ENCODE measurements around the gene FOSL1. TPM values are rescaled to one million over a fixed set of nuclear protein-coding genes. Genes with fewer than 3 reads are reported as not detected.

Gene FOSL1
- total RNA-seq, 1 experiment from 2014 or later: 20.5 TPM

DNA sequence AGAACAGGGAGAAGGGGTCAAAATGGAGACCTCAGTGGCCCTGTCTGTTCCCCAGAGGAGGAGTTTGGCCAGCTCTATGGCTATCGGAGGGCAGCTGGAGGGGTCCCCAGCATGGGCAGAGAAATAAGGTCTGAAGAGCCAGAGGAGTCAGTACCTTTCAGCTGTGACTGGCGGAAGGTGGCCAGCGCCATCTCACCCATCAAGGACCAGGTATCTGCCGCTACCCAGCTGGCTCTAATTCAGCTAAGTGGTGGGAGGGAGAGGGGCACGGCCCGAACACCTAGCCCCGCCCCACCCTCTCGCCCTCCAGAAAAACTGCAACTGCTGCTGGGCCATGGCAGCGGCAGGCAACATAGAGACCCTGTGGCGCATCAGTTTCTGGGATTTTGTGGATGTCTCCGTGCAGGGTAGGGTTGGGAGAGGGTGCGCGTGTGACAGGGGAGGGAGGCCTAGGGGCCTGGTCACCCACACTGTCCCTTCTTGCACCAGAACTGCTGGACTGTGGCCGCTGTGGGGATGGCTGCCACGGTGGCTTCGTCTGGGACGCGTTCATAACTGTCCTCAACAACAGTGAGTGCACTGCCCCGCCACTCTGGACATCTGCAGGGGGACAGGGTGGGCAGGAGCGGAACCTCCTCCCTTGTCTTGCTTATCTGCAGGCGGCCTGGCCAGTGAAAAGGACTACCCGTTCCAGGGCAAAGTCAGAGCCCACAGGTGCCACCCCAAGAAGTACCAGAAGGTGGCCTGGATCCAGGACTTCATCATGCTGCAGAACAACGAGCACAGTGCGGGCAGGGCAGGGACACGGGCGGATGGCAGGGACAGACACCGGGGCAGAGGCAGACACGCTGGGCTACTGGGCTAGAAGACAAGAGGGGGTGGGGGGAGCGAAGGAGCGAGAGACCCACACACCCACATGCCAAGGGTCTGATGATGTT, 17.8 kb downstream of the FOSL1 start (continued):
- TF ChIP-seq HMGA2 (CRISPR knock-in tag; IDR thresholded peaks at IDR 0.05): no peak
- no peak for TF ChIP-seq SOX15 (CRISPR knock-in tag; IDR thresholded peaks at IDR 0.05)
- TF ChIP-seq, protein P1, sequence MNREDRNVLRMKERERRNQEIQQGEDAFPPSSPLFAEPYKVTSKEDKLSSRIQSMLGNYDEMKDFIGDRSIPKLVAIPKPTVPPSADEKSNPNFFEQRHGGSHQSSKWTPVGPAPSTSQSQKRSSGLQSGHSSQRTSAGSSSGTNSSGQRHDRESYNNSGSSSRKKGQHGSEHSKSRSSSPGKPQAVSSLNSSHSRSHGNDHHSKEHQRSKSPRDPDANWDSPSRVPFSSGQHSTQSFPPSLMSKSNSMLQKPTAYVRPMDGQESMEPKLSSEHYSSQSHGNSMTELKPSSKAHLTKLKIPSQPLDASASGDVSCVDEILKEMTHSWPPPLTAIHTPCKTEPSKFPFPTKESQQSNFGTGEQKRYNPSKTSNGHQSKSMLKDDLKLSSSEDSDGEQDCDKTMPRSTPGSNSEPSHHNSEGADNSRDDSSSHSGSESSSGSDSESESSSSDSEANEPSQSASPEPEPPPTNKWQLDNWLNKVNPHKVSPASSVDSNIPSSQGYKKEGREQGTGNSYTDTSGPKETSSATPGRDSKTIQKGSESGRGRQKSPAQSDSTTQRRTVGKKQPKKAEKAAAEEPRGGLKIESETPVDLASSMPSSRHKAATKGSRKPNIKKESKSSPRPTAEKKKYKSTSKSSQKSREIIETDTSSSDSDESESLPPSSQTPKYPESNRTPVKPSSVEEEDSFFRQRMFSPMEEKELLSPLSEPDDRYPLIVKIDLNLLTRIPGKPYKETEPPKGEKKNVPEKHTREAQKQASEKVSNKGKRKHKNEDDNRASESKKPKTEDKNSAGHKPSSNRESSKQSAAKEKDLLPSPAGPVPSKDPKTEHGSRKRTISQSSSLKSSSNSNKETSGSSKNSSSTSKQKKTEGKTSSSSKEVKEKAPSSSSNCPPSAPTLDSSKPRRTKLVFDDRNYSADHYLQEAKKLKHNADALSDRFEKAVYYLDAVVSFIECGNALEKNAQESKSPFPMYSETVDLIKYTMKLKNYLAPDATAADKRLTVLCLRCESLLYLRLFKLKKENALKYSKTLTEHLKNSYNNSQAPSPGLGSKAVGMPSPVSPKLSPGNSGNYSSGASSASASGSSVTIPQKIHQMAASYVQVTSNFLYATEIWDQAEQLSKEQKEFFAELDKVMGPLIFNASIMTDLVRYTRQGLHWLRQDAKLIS (CRISPR knock-in tag; IDR thresholded peaks at IDR 0.05; ENCODE audit: borderline replicate concordance): no peak
- TF ChIP-seq MYBL2 (CRISPR knock-in tag; IDR thresholded peaks at IDR 0.05): no peak

DNA sequence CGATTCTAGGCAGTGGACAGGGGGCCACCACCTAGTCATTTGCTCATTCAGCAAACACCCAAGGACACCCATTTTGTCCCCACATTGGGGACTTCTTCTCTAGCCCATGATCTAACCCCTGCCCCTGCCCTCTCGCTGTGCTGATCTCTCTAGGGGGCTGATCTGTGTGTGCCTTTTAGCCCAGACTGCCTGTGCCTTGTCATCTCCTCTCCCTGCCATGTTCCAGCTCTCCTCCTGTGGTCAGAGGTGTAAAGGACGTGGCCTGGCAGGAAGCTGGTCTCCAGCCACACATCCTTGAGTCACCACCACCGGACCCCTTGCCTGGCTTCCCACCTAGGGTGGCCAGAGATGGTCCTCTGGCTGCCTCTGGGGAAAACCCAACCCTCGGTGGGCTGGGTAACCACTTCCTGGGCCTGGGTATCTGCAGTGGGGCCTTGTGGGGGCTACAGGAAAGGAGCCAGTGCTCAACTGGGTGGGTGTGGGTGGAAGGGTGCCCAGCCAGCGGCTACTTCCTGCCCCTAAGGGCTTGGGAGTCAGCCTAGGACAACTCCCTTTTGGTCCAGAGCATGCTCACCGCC, 19.3 kb downstream of the FOSL1 start:
- H3K27me3 Mint-ChIP-seq (ENCODE audit: low read depth): peaks cover 12% of the 10 kb centered on the region
- CTCF ChIA-PET: interaction anchor here (0.6 to 2.7 kb wide), 4 partner anchors 8 to 21 kb away, joined by 4 to 12 read pairs (median 6); partner anchors contain the start of genes CCDC85B, FIBP and MUS81
- no peaks in the 10 kb centered on the region for H3K9me3 Mint-ChIP-seq
- peaks cover 30% of the 10 kb centered on the region for H3K36me3 Mint-ChIP-seq
- peaks cover 2% of the 10 kb centered on the region for H3K4me1 Mint-ChIP-seq
- ATAC-seq: no peak
- DNase-seq (ENCODE audit: low spot score): no peak
- H3K27ac Mint-ChIP-seq: no peak overlapping the region
- no peak overlapping the region for H3K4me3 Mint-ChIP-seq
- POLR2A ChIA-PET: no interaction called here
- TF ChIP-seq, protein P2, sequence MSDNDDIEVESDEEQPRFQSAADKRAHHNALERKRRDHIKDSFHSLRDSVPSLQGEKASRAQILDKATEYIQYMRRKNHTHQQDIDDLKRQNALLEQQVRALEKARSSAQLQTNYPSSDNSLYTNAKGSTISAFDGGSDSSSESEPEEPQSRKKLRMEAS (CRISPR knock-in tag; IDR thresholded peaks at IDR 0.05): no peak
- TF ChIP-seq, protein P3, sequence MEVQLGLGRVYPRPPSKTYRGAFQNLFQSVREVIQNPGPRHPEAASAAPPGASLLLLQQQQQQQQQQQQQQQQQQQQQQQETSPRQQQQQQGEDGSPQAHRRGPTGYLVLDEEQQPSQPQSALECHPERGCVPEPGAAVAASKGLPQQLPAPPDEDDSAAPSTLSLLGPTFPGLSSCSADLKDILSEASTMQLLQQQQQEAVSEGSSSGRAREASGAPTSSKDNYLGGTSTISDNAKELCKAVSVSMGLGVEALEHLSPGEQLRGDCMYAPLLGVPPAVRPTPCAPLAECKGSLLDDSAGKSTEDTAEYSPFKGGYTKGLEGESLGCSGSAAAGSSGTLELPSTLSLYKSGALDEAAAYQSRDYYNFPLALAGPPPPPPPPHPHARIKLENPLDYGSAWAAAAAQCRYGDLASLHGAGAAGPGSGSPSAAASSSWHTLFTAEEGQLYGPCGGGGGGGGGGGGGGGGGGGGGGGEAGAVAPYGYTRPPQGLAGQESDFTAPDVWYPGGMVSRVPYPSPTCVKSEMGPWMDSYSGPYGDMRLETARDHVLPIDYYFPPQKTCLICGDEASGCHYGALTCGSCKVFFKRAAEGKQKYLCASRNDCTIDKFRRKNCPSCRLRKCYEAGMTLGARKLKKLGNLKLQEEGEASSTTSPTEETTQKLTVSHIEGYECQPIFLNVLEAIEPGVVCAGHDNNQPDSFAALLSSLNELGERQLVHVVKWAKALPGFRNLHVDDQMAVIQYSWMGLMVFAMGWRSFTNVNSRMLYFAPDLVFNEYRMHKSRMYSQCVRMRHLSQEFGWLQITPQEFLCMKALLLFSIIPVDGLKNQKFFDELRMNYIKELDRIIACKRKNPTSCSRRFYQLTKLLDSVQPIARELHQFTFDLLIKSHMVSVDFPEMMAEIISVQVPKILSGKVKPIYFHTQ (CRISPR knock-in tag; IDR thresholded peaks at IDR 0.05): no peak
- TF ChIP-seq ESRRA (CRISPR knock-in tag; IDR thresholded peaks at IDR 0.05; ENCODE audit: borderline replicate concordance) (no peak), ELF4 (CRISPR knock-in tag; IDR thresholded peaks at IDR 0.05; ENCODE audit: low read depth) (no peak), TEAD4 (CRISPR knock-in tag; IDR thresholded peaks at IDR 0.05) (no peak), EMX1 (CRISPR knock-in tag; IDR thresholded peaks at IDR 0.05) (no peak), ZNF416 (CRISPR knock-in tag; IDR thresholded peaks at IDR 0.05) (no peak), NR3C1 (CRISPR knock-in tag; conservative IDR thresholded peaks at IDR 0.05; ENCODE audit: low read depth) (no peak), ZNF138 (CRISPR knock-in tag; conservative IDR thresholded peaks at IDR 0.05) (no peak), MXD4 (CRISPR knock-in tag; IDR thresholded peaks at IDR 0.05; ENCODE audit: borderline replicate concordance) (no peak), RELA (CRISPR knock-in tag; IDR thresholded peaks at IDR 0.05; ENCODE audit: borderline replicate concordance) (no peak), GRHL2 (CRISPR knock-in tag; IDR thresholded peaks at IDR 0.05; ENCODE audit: insufficient replicate concordance, severe bottlenecking) (no peak), ATF1 (CRISPR knock-in tag; IDR thresholded peaks at IDR 0.05) (no peak), NR1H2 (CRISPR knock-in tag; IDR thresholded peaks at IDR 0.05) (no peak)
- TF ChIP-seq, protein P4, sequence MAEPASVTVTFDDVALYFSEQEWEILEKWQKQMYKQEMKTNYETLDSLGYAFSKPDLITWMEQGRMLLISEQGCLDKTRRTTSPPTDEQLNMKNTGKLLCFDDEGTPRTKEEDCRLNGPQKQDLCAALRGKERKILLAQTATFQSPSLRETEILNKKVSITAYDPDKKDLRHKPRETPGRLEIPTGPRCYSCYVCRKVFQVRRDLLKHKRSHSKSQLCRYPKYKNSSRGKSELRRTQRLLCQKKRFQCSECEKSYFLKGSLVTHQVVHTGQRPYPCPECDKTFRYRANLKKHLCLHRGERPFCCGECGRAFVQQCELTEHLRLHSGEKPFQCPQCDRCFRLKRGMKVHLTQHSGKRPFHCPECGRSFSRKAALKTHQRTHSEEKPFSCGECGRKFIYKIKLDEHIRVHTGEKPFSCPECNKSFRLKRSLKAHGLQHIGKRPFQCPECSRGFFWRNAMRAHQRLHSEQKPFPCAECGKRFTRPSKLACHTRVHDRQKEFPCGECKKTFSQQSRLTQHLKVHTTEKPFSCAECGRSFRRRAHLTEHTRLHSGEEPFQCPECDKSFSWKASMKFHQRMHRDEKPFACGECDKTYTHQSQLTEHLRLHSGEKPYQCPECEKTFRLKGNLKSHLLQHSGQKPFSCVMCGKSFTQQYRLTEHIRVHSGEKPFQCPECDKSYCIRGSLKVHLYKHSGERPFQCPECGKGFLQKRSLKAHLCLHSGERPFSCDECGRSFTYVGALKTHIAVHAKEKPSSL (CRISPR knock-in tag; conservative IDR thresholded peaks at IDR 0.05): no peak
- TF ChIP-seq, protein P5, sequence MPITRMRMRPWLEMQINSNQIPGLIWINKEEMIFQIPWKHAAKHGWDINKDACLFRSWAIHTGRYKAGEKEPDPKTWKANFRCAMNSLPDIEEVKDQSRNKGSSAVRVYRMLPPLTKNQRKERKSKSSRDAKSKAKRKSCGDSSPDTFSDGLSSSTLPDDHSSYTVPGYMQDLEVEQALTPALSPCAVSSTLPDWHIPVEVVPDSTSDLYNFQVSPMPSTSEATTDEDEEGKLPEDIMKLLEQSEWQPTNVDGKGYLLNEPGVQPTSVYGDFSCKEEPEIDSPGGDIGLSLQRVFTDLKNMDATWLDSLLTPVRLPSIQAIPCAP (CRISPR knock-in tag; IDR thresholded peaks at IDR 0.05): no peak
- TF ChIP-seq, protein P6, sequence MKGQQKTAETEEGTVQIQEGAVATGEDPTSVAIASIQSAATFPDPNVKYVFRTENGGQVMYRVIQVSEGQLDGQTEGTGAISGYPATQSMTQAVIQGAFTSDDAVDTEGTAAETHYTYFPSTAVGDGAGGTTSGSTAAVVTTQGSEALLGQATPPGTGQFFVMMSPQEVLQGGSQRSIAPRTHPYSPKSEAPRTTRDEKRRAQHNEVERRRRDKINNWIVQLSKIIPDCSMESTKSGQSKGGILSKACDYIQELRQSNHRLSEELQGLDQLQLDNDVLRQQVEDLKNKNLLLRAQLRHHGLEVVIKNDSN (CRISPR knock-in tag; IDR thresholded peaks at IDR 0.05): no peak
